ENCODE results near the gene POLR3F. TPM values are rescaled to one million over a fixed set of nuclear protein-coding genes. Genes with fewer than 3 reads are reported as not detected.
A peak's percentile ranks its signal among the peaks of the same experiment; 100 is the strongest.

POLR3F gene
- total RNA-seq, 1 experiment from 2014 or later, result 11.2 TPM

GRCh38 chr20:18527339-18527738, 60.1 kb downstream of the POLR3F start:
- Mint-ChIP-seq H3K27me3 (ENCODE audit: insufficient read depth, unreplicated experiment) (no peaks in the 10 kb centered on the region), H3K27ac (ENCODE audit: low read depth, unreplicated experiment) (no peak overlapping the region), H3K4me3 (ENCODE audit: unreplicated experiment) (no peak overlapping the region), H3K36me3 (ENCODE audit: insufficient read depth, unreplicated experiment) (peaks cover 84% of the 10 kb centered on the region), H3K9me3 (ENCODE audit: unreplicated experiment) (no peaks in the 10 kb centered on the region), H3K4me1 (ENCODE audit: insufficient read depth, unreplicated experiment) (peaks cover 14% of the 10 kb centered on the region)
- intact Hi-C loops (cut with micrococcal nuclease), result no loop called here
- no TSS peak for BruUV-seq (replicated peaks)
- ChIA-PET CTCF (interaction anchor here (0.6 to 1.6 kb wide), 2 partner anchors 114 to 262 kb away, joined by 3 to 4 read pairs; no protein-coding TSS in a partner anchor), POLR2A (interaction anchor here (3.9 kb wide), 1 partner anchor 19 kb away, joined by 23 read pairs; the partner anchor contains the start of gene SEC23B)
- no peak for TF ChIP-seq CTCF (IDR thresholded peaks at IDR 0.05; ENCODE audit: unreplicated experiment)
- DNase-seq (ENCODE audit: unreplicated experiment), result no peak

GRCh38 chr20:18527836-18528235, 60.6 kb downstream of the POLR3F start:
- ChIA-PET POLR2A (interaction anchor here (0.8 to 3.9 kb wide), 3 partner anchors 13 to 39 kb away, joined by 3 to 23 read pairs (median 5); partner anchors contain the start of gene SEC23B), CTCF (interaction anchor here (1.3 to 1.6 kb wide), 2 partner anchors 19 to 114 kb away, joined by 3 to 5 read pairs; no protein-coding TSS in a partner anchor)
- no peak overlapping the region for H3K27ac Mint-ChIP-seq (ENCODE audit: low read depth, unreplicated experiment)
- TSS peak; percentile 3 for BruUV-seq (replicated peaks)
- no peaks in the 10 kb centered on the region for H3K27me3 Mint-ChIP-seq (ENCODE audit: insufficient read depth, unreplicated experiment)
- H3K4me1 Mint-ChIP-seq (ENCODE audit: insufficient read depth, unreplicated experiment), result peaks cover 14% of the 10 kb centered on the region
- peaks cover 89% of the 10 kb centered on the region for H3K36me3 Mint-ChIP-seq (ENCODE audit: insufficient read depth, unreplicated experiment)
- intact Hi-C loops (cut with micrococcal nuclease), result no loop called here
- no peak overlapping the region for H3K4me3 Mint-ChIP-seq (ENCODE audit: unreplicated experiment)
- TF ChIP-seq CTCF (IDR thresholded peaks at IDR 0.05; ENCODE audit: unreplicated experiment), result no peak
- DNase-seq (ENCODE audit: unreplicated experiment), result no peak
- no peaks in the 10 kb centered on the region for H3K9me3 Mint-ChIP-seq (ENCODE audit: unreplicated experiment)

GRCh38 chr20:18529041-18529440, 61.9 kb downstream of the POLR3F start:
- H3K9me3 Mint-ChIP-seq (ENCODE audit: unreplicated experiment), result no peaks in the 10 kb centered on the region
- intact Hi-C loops (cut with micrococcal nuclease), result no loop called here
- TF ChIP-seq CTCF (IDR thresholded peaks at IDR 0.05; ENCODE audit: unreplicated experiment), result no peak
- H3K4me3 Mint-ChIP-seq (ENCODE audit: unreplicated experiment), result no peak overlapping the region
- peaks cover 10% of the 10 kb centered on the region for H3K4me1 Mint-ChIP-seq (ENCODE audit: insufficient read depth, unreplicated experiment)
- H3K27me3 Mint-ChIP-seq (ENCODE audit: insufficient read depth, unreplicated experiment), result no peaks in the 10 kb centered on the region
- no TSS peak for BruUV-seq (replicated peaks)
- no peak for DNase-seq (ENCODE audit: unreplicated experiment)
- ChIA-PET POLR2A (interaction anchor here (1.1 to 3.9 kb wide), 5 partner anchors 10 to 38 kb away, joined by 3 to 23 read pairs (median 3); partner anchors contain the start of genes SEC23B and SMIM26), CTCF (interaction anchor here (0.6 to 1.4 kb wide), 4 partner anchors 11 to 115 kb away, joined by 3 to 5 read pairs (median 3); no protein-coding TSS in a partner anchor)
- no peak overlapping the region for H3K27ac Mint-ChIP-seq (ENCODE audit: low read depth, unreplicated experiment)
- H3K36me3 Mint-ChIP-seq (ENCODE audit: insufficient read depth, unreplicated experiment), result peaks cover 98% of the 10 kb centered on the region

- Mint-ChIP-seq H3K27ac (ENCODE audit: low read depth, unreplicated experiment) (no peak overlapping the region), H3K27me3 (ENCODE audit: insufficient read depth, unreplicated experiment) (no peaks in the 10 kb centered on the region), H3K36me3 (ENCODE audit: insufficient read depth, unreplicated experiment) (peaks cover 79% of the 10 kb centered on the region), H3K9me3 (ENCODE audit: unreplicated experiment) (no peaks in the 10 kb centered on the region), H3K4me1 (ENCODE audit: insufficient read depth, unreplicated experiment) (no peaks in the 10 kb centered on the region), H3K4me3 (ENCODE audit: unreplicated experiment) (no peak overlapping the region)
- BruUV-seq (replicated peaks), result no TSS peak
- ChIA-PET CTCF (no interaction called here), POLR2A (no interaction called here)
- no peak for DNase-seq (ENCODE audit: unreplicated experiment)
- intact Hi-C loops (cut with micrococcal nuclease), result no loop called here
- TF ChIP-seq CTCF (IDR thresholded peaks at IDR 0.05; ENCODE audit: unreplicated experiment), result no peak
These were observed 65.4 kb downstream of the POLR3F start for GRCh38 chr20:18532626-18533025.
